ENCODE measurements around the gene NAP1L3. TPM values are rescaled to one million over a fixed set of nuclear protein-coding genes. Genes with fewer than 3 reads are reported as not detected.

Gene NAP1L3
- total RNA-seq = 6.5 and 7.9 TPM in 2 replicates

GRCh38 chrX:93673056-93673868 is at the start of gene NAP1L3:
Gene NAP1L3 (minus strand): TSS chrX:93673578. CDS start chrX:93673304, 274 bp downstream.

GRCh38 chrX:93673869-93674271 is 492 bp upstream of the NAP1L3 start, which contains the start of gene FAM133A:
Gene FAM133A (plus strand): TSS chrX:93674206. CDS start chrX:93709420, 35,214 bp downstream.

Other genes with a start within 250 kb of the NAP1L3 start
- gene FAM133A, start 628 bp upstream of the NAP1L3 start, total RNA-seq = under 0.01 and 0.28 TPM in 2 replicates